Activated T-cell treated with anti-CD3 and anti-CD28 coated beads, Interleukin-2, amount 50 U/mL, for 24 hours (primary cell): ENCODE results near the gene ADGRA3.

Source experiments
- DNase-seq: peaks from one replicate; pipeline ENCODE4 v3.0.0-alpha.2; 2020
- H3K27ac Mint-ChIP-seq: 2 replicates; pipeline ENCODE4 v1.8.0; 2020; ENCODE audit warnings: mild to moderate bottlenecking, mixed read lengths
- H3K27me3 Mint-ChIP-seq: 2 replicates; pipeline ENCODE4 v1.8.0; 2020; ENCODE audit warnings: mixed read lengths
- H3K36me3 Mint-ChIP-seq: 2 replicates; pipeline ENCODE4 v1.8.0; 2020; ENCODE audit warnings: low read depth, mixed read lengths
- H3K4me1 Mint-ChIP-seq: 2 replicates; pipeline ENCODE4 v1.8.0; 2020; ENCODE audit warnings: low read depth, mixed read lengths
- H3K4me3 Mint-ChIP-seq: 2 replicates; pipeline ENCODE4 v1.8.0; 2020; ENCODE audit warnings: mild to moderate bottlenecking, moderate library complexity, mixed read lengths
- H3K9me3 Mint-ChIP-seq: 2 replicates; pipeline ENCODE4 v1.8.0; 2020; ENCODE audit warnings: mixed read lengths

The ADGRA3 gene

DNA sequence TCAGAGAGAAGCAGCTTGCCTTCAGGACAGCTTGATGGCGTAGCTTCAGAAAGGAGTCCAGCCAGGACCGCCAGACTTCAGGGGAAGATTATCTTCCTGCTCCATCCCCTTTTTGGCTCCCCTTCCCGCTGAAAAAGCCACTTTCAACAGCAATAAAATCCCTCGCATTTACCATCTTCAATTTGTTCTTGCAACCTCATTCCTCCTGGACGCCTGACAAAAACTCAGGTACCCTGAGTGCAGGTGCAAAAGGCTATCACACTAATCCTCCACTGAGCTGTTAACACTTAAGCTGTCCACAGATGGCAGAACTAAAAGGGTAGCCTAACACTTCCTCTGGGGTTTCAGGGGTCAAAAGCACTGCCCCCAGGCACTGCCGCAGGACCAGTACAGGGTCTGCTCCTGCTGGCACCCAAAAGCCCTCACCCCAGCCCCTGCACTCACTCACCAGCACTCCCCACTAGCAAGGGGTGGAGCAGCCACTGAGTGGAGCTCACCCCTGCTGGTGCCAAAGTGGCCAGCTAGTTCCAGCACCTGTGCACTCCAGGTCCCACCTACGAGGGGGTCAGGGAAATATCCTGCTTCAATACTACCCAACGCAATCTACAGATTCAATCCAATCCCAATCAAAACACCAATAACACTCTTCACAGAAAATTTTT is 145.8 kb downstream of the ADGRA3 start:
- no peaks in the 10 kb centered on the region for H3K36me3 Mint-ChIP-seq
- no peaks in the 10 kb centered on the region for H3K4me1 Mint-ChIP-seq
- no peaks in the 10 kb centered on the region for H3K27me3 Mint-ChIP-seq
- no peak overlapping the region for H3K27ac Mint-ChIP-seq
- H3K4me3 Mint-ChIP-seq = no peak overlapping the region
- no peak for DNase-seq
- H3K9me3 Mint-ChIP-seq = peaks cover 5% of the 10 kb centered on the region

DNA sequence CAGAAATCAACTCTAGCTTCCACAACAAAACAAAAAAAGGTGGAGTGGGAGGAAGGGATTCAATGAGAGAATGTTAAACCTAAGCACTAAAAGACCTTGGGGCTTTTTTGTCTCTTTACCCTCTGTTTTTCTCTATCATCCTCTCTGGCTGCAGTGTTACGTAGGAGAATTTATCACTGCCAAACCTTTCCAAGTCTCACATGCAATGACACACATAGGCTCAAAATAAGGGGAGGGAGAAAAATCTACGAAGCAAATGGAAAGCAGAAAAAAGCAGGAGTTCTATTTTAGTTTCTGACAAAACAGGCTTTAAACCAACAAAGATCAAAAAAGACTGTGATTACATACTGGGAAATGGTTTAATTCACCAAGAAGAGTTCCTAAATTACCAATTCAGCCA is 152.1 kb downstream of the ADGRA3 start:
- DNase-seq = no peak

DNA sequence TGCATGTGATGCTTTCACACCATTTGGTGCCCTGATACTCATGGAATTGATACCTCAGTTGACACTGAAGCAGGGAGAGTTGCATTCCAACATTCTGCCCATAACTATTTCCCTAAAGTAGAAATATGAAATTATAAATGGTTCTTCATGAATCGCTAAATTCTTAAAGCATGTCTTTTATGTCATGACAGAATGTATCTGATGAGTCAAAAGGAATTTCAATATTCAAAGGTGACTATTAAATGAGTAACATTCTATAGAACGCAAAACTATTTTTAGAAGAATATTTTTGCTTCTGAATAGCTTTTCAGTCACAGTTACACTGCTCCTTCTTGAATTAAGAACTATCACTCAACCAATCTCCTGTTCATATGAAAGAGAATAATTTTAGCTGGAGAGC is 152.8 kb downstream of the ADGRA3 start:
- no peak overlapping the region for H3K4me3 Mint-ChIP-seq
- no peak for DNase-seq

More for the DNA sequence above, 152.1 kb downstream of the ADGRA3 start:
- no peaks in the 10 kb centered on the region for H3K27me3 Mint-ChIP-seq
- H3K4me1 Mint-ChIP-seq = peaks cover 2% of the 10 kb centered on the region
- H3K27ac Mint-ChIP-seq = no peak overlapping the region
- no peaks in the 10 kb centered on the region for H3K36me3 Mint-ChIP-seq
- no peak overlapping the region for H3K4me3 Mint-ChIP-seq
- H3K9me3 Mint-ChIP-seq = peaks cover 7% of the 10 kb centered on the region

GRCh38 chr4:22356987-22357596 is 158.8 kb downstream of the ADGRA3 start:
- peaks cover 13% of the 10 kb centered on the region for H3K9me3 Mint-ChIP-seq
- DNase-seq = no peak
- no peak overlapping the region for H3K4me3 Mint-ChIP-seq
- H3K27me3 Mint-ChIP-seq = no peaks in the 10 kb centered on the region
- no peaks in the 10 kb centered on the region for H3K4me1 Mint-ChIP-seq
- H3K27ac Mint-ChIP-seq = no peak overlapping the region
- no peaks in the 10 kb centered on the region for H3K36me3 Mint-ChIP-seq

More for the DNA sequence above, 152.8 kb downstream of the ADGRA3 start:
- no peak overlapping the region for H3K27ac Mint-ChIP-seq
- no peaks in the 10 kb centered on the region for H3K27me3 Mint-ChIP-seq
- H3K36me3 Mint-ChIP-seq = no peaks in the 10 kb centered on the region
- peaks cover 9% of the 10 kb centered on the region for H3K9me3 Mint-ChIP-seq
- peaks cover 2% of the 10 kb centered on the region for H3K4me1 Mint-ChIP-seq

- no peak for DNase-seq
- Mint-ChIP-seq H3K9me3 (peaks cover 5% of the 10 kb centered on the region), H3K36me3 (no peaks in the 10 kb centered on the region)
Measured at GRCh38 chr4:22348410-22348809, 167.5 kb downstream of the ADGRA3 start.

GRCh38 chr4:22345678-22346077 is 170.2 kb downstream of the ADGRA3 start:
- Mint-ChIP-seq H3K27me3 (no peaks in the 10 kb centered on the region), H3K36me3 (no peaks in the 10 kb centered on the region), H3K4me1 (no peaks in the 10 kb centered on the region), H3K9me3 (peaks cover 2% of the 10 kb centered on the region), H3K4me3 (no peak overlapping the region), H3K27ac (no peak overlapping the region)
- DNase-seq = no peak

More at GRCh38 chr4:22348410-22348809, 167.5 kb downstream of the ADGRA3 start:
- no peaks in the 10 kb centered on the region for H3K4me1 Mint-ChIP-seq
- H3K27ac Mint-ChIP-seq = no peak overlapping the region
- H3K27me3 Mint-ChIP-seq = no peaks in the 10 kb centered on the region
- no peak overlapping the region for H3K4me3 Mint-ChIP-seq

GRCh38 chr4:22345055-22345454 is 170.8 kb downstream of the ADGRA3 start:
- Mint-ChIP-seq H3K27me3 (no peaks in the 10 kb centered on the region), H3K9me3 (peaks cover 2% of the 10 kb centered on the region), H3K4me1 (no peaks in the 10 kb centered on the region), H3K27ac (no peak overlapping the region), H3K36me3 (no peaks in the 10 kb centered on the region), H3K4me3 (no peak overlapping the region)
- DNase-seq = no peak

DNA sequence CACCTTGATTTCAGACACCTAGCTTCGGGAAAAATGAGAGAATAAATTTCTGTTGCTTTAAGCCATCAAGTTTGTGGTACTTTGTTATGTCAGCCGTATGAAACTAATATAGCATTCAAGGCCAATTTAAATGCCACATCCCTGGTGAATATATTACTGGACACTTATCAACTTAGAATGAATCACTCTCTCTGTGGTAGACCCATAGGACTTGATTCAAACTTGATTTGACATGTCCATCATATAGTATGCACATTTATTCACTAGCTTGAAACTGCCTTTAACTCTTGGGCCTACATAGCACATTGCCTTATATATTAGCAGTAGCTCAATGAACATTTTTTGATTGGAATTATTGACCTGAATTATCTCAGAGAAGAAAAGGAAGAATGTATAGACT is 172.3 kb downstream of the ADGRA3 start:
- no peaks in the 10 kb centered on the region for H3K36me3 Mint-ChIP-seq
- H3K4me1 Mint-ChIP-seq = no peaks in the 10 kb centered on the region
- DNase-seq = no peak
- no peaks in the 10 kb centered on the region for H3K27me3 Mint-ChIP-seq
- peaks cover 2% of the 10 kb centered on the region for H3K9me3 Mint-ChIP-seq
- no peak overlapping the region for H3K4me3 Mint-ChIP-seq
- no peak overlapping the region for H3K27ac Mint-ChIP-seq

GRCh38 chr4:22339491-22339890 is 176.4 kb downstream of the ADGRA3 start:
- no peak overlapping the region for H3K27ac Mint-ChIP-seq
- DNase-seq = no peak
- H3K9me3 Mint-ChIP-seq = no peaks in the 10 kb centered on the region
- H3K36me3 Mint-ChIP-seq = no peaks in the 10 kb centered on the region
- no peak overlapping the region for H3K4me3 Mint-ChIP-seq
- H3K27me3 Mint-ChIP-seq = no peaks in the 10 kb centered on the region
- no peaks in the 10 kb centered on the region for H3K4me1 Mint-ChIP-seq

- H3K4me3 Mint-ChIP-seq = no peak overlapping the region
- H3K4me1 Mint-ChIP-seq = no peaks in the 10 kb centered on the region
- no peaks in the 10 kb centered on the region for H3K27me3 Mint-ChIP-seq
- H3K36me3 Mint-ChIP-seq = no peaks in the 10 kb centered on the region
- no peak for DNase-seq
- H3K27ac Mint-ChIP-seq = no peak overlapping the region
- no peaks in the 10 kb centered on the region for H3K9me3 Mint-ChIP-seq
Measured at GRCh38 chr4:22338796-22339195, 177.1 kb downstream of the ADGRA3 start.
